Cardiac muscle cell (in vitro differentiated cells and primary cell): ENCODE results near the gene INSRR. TPM values are rescaled to one million over a fixed set of nuclear protein-coding genes. Genes with fewer than 3 reads are reported as not detected.

ENCODE experiments used
- DNase-seq, 2 donors: peaks; one replicate each; pipeline versions ENCODE4 v3.0.0 to v3.0.0-alpha.2; 2010 to 2017; ENCODE audit warnings: low read depth in 1 of 2, low spot score in 1 of 2
- H3K27ac ChIP-seq: fragments of 200-600 bp; sonication (generic); 2 replicates; pipeline ENCODE4 v1.5.1; 2016
- H3K27me3 ChIP-seq: fragments of 200-600 bp; sonication (generic); 2 replicates; pipeline ENCODE4 v1.6.0; 2016; ENCODE audit warnings: control low read depth
- H3K36me3 ChIP-seq: fragments of 200-600 bp; sonication (generic); 2 replicates; pipeline ENCODE4 v1.5.1; 2016; ENCODE audit warnings: control low read depth
- H3K4me1 ChIP-seq: fragments of 200-600 bp; sonication (generic); 2 replicates; pipeline ENCODE4 v1.8.1; 2017; ENCODE audit warnings: low read depth, mild to moderate bottlenecking, mixed run types
- H3K4me3 ChIP-seq: fragments of 200-600 bp; sonication (generic); 2 replicates; pipeline ENCODE4 v1.5.1; 2016; ENCODE audit warnings: mild to moderate bottlenecking
- H3K9me3 ChIP-seq: fragments of 200-600 bp; sonication (generic); 2 replicates; pipeline ENCODE4 v1.5.1; 2017; ENCODE audit warnings: low read depth, mild to moderate bottlenecking, control low read depth
- polyA plus RNA-seq: library from polyadenylated mRNA; unstranded; fragments of >200 nt; fragmentation: Nextera tagmentation; extraction: Ambion mirVana; gene quantifications from 2 replicates; pipeline ENCODE4 v1.2.1, GENCODE V29; 2016
- total RNA-seq: library from RNA; depleted of rRNA; stranded (reverse); fragments of >200 nt; gene quantifications from 2 replicates; pipeline ENCODE4 v1.2.3, GENCODE V29; 2016
- TF ChIP-seq, protein P1 (sequence below): IDR thresholded peaks from 2 replicates; pipeline ENCODE4 v1.5.1; 2012; ENCODE audit warnings: low read depth, mild to moderate bottlenecking, low read length

INSRR gene
- total and polyA plus RNA-seq, 2 experiments from 2014 or later, result 0.11 to 0.21 TPM

DNA sequence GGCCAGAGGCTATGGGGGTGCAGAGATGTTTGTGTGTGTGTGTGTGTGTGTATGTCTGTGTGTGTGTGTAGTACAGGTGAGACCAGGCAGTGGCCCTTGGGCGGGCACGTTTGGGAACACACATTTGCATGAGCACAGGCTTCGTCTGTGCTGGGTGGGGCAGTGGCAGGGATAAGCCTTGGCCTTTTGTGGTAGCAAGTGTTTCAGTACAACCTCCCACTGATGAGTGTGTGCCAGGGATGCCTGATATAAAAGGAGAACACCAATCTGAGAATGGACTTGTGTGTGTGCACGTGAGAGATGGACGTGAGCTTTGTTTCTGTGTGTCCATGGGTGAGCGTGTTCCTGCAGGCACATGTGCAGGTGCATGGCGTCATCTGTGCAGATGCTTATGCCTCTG is 4.7 kb upstream of the INSRR start:
- no peak overlapping the region for H3K4me3 ChIP-seq
- TF ChIP-seq, protein P1, sequence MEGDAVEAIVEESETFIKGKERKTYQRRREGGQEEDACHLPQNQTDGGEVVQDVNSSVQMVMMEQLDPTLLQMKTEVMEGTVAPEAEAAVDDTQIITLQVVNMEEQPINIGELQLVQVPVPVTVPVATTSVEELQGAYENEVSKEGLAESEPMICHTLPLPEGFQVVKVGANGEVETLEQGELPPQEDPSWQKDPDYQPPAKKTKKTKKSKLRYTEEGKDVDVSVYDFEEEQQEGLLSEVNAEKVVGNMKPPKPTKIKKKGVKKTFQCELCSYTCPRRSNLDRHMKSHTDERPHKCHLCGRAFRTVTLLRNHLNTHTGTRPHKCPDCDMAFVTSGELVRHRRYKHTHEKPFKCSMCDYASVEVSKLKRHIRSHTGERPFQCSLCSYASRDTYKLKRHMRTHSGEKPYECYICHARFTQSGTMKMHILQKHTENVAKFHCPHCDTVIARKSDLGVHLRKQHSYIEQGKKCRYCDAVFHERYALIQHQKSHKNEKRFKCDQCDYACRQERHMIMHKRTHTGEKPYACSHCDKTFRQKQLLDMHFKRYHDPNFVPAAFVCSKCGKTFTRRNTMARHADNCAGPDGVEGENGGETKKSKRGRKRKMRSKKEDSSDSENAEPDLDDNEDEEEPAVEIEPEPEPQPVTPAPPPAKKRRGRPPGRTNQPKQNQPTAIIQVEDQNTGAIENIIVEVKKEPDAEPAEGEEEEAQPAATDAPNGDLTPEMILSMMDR, result no peak
- H3K36me3 ChIP-seq, result no peaks in the 10 kb centered on the region
- H3K27ac ChIP-seq, result no peak overlapping the region
- no peaks in the 10 kb centered on the region for H3K9me3 ChIP-seq
- H3K27me3 ChIP-seq, result peaks cover 39% of the 10 kb centered on the region
- peaks cover 19% of the 10 kb centered on the region for H3K4me1 ChIP-seq
- DNase-seq, result no peak

- TF ChIP-seq, protein P1, result no peak
- no peaks in the 10 kb centered on the region for H3K9me3 ChIP-seq
- peaks cover 45% of the 10 kb centered on the region for H3K27me3 ChIP-seq
- DNase-seq, result peak in 1 of 2 donors; percentile 41
- no peaks in the 10 kb centered on the region for H3K36me3 ChIP-seq
- no peak overlapping the region for H3K27ac ChIP-seq
- no peak overlapping the region for H3K4me3 ChIP-seq
- peaks cover 22% of the 10 kb centered on the region for H3K4me1 ChIP-seq
These were observed 4.2 kb upstream of the INSRR start for GRCh38 chr1:156862997-156863599.

DNA sequence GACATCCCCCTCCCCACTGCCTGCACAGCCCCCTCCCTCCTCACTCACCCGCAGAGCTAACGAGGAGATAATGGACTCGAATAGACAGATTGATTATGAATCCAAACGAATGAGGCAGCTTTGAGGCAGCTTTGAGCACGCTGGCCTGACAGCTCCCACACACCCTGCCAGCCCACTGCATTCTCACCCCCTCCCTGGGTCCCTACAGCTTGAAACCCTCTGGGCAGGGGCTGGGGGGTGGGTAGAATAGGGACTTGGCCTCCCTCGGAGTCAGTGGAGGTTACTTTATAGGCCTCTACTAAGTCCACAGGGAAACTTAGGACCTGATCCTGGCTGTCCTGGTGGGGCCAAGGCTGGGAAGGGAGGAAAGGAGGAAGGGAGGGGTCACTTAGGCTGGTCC is 3.7 kb upstream of the INSRR start:
- Histone ChIP-seq H3K27me3 (peaks cover 50% of the 10 kb centered on the region), H3K4me1 (peaks cover 22% of the 10 kb centered on the region), H3K4me3 (no peak overlapping the region), H3K36me3 (no peaks in the 10 kb centered on the region), H3K27ac (no peak overlapping the region), H3K9me3 (no peaks in the 10 kb centered on the region)
- TF ChIP-seq, protein P1, result no peak
- DNase-seq, result no peak

- H3K4me3 ChIP-seq, result peak within 1 kb of the TSS; percentile 17
- H3K4me1 ChIP-seq, result peaks cover 13% of the 10 kb centered on the region
- TF ChIP-seq, protein P1, result no peak
- H3K36me3 ChIP-seq, result no peaks in the 10 kb centered on the region
- H3K27ac ChIP-seq, result no peak within 1 kb of the TSS
- peak; percentile 36 to 55 for DNase-seq
- H3K9me3 ChIP-seq, result no peaks in the 10 kb centered on the region
- H3K27me3 ChIP-seq, result peaks cover 51% of the 10 kb centered on the region
These were observed 1.9 kb upstream of the INSRR start, which contains the start of gene NTRK1 for GRCh38 chr1:156860628-156861423. TSS of gene NTRK1 (plus strand) at chr1:156860865. CDS start at chr1:156860935, 70 bp downstream.

- TF ChIP-seq, protein P1, result peak; percentile 86
- no peak overlapping the region for H3K27ac ChIP-seq
- H3K27me3 ChIP-seq, result peaks cover 51% of the 10 kb centered on the region
- H3K9me3 ChIP-seq, result no peaks in the 10 kb centered on the region
- peak; percentile 54 to 66 for DNase-seq
- H3K4me3 ChIP-seq, result peak overlapping the region; percentile 17
- H3K4me1 ChIP-seq, result peaks cover 13% of the 10 kb centered on the region
- H3K36me3 ChIP-seq, result no peaks in the 10 kb centered on the region
These were observed 1.3 kb upstream of the INSRR start for GRCh38 chr1:156860113-156860627.
